Pancreas (tissue), 10 donors: ENCODE data around the gene RBBP5. TPM values are rescaled to one million over a fixed set of nuclear protein-coding genes. Genes with fewer than 3 reads are reported as not detected.

Experiments
- ATAC-seq, 4 donors: fragments of 200-7000 bp; cut with Tn5 transposase; one replicate each; pipeline versions ENCODE4 v1.8.0 to v1.9.1; 2020; ENCODE audit warnings: mild to moderate bottlenecking in 4 of 4, moderate library complexity in 4 of 4
- DNase-seq, 6 donors: peaks; one replicate each; pipeline ENCODE4 v3.0.0-alpha.2; 2020
- FAIRE-seq: peaks from 2 replicates; lab custom pipeline; 2012; peaks lifted over from hg19 to GRCh38; lab: Jason Lieb, UNC
- H3K27ac ChIP-seq, 4 donors: fragments of 200-600 bp; sonication (generic); 1 replicate in 3 of 4; 2 replicates in 1 of 4; pipeline versions ENCODE4 v1.5.0 to v1.8.0; 2020
- H3K27me3 ChIP-seq, 4 donors: fragments of 200-600 bp; one replicate each; pipeline ENCODE4 v1.8.0; 2021
- H3K36me3 ChIP-seq, 3 donors: fragments of 200-600 bp; sonication (generic) in 1 of 3; one replicate each; pipeline versions ENCODE4 v1.5.0 to v1.8.0; 2020 to 2021
- H3K4me1 ChIP-seq, 3 donors: fragments of 200-600 bp; one replicate each; pipeline ENCODE4 v1.8.0; 2021
- H3K4me3 ChIP-seq, 4 donors: fragments of 200-600 bp; sonication (generic) in 2 of 4; one replicate each; pipeline versions ENCODE4 v1.5.0 to v1.8.0; 2020 to 2021
- H3K9me3 ChIP-seq, 4 donors: fragments of 200-600 bp; one replicate each; pipeline ENCODE4 v1.8.0; 2021
- WGBS, 2 donors: extraction: QIAGEN DNeasy Blood & Tissue Kit; methylation state at CpG; one replicate each; pipeline ENCODE4 v1.1.7; 2013; 5-methylcytosine and 5-hydroxymethylcytosine counted together
- intact Hi-C, 3 donors: fragments of 100-400 bp; cut with DNase I; formaldehyde crosslinking; loops; one replicate each; pipeline versions ENCODE4 v1.11.1 to v1.14.2; 2022
- polyA plus RNA-seq, 2 donors: library from polyadenylated mRNA; stranded (reverse); fragments of 200-250 nt; gene quantifications; one replicate each; pipeline ENCODE4 v1.2.3, GENCODE V29; 2013
- total RNA-seq, 6 donors: library from RNA; stranded (reverse); fragmentation: NEBNext Ultra II Directional in 4 of 6; extraction: Animal tissue kit (Norgen Biotek cat#: 25700) in 4 of 6; gene quantifications; one replicate each; pipeline versions ENCODE4 v1.2.1 to v1.2.4, GENCODE V29; 2021 to 2023
- TF ChIP-seq, protein P1 (sequence below), 4 donors: fragments of 200-600 bp; sonication (generic) in 3 of 4; IDR thresholded peaks; one replicate each; pipeline versions ENCODE4 v1.5.0 to v1.8.0; 2021; ENCODE audit warnings: antibody characterized with exemption in 4 of 4
- donor health status: healthy with polysubstance abuse.
- donor health status: DM: no; HTN: no; CAD: no; lungs with moderate emphysema.
- donor health status: DM: no; HTN: no; CAD: no.
- donor health status: control.
- donor health status: control.
- donor health status: Bipolar disorder and iron deficiency.
- donor health status: DM: yes; HTN: yes; CAD: no.
- donor health status: DM: no; HTN: no; CAD: no.
- donor health status: DM: no; HTN: no; CAD: no.
- donor health status: DM: yes; HTN: yes; CAD: no.

Gene RBBP5
- total and polyA plus RNA-seq, 8 donors: 3.0 to 10.9 (median 7.7) TPM

DNA sequence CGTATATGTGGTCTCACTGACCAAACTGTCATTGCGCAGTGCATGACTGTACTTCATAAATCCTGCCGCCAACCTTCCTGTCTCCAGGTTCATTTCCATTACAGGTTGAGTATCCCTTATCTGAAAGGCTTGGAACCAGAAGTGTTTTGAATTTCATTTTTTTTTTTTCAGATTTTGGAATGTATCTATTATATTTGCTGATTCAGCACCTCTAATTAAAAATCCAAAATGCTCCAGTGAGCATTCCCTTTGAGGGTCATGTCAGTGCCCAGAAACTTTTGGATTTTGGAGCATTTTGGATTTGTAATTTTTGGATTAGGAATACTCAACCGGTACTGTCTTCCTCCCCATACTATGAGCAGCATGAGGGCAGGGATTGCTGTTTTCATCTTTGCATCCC lies 30.7 kb upstream of the RBBP5 start:
- ATAC-seq (no peak), FAIRE-seq (no peak), DNase-seq (no peak)
- intact Hi-C loops: no loop called here
- Histone ChIP-seq H3K36me3 (peaks cover 0 to 46% (median 4%) of the 10 kb centered on the region in 3 donors), H3K9me3 (no peaks in the 10 kb centered on the region), H3K4me3 (no peak overlapping the region), H3K4me1 (no peaks in the 10 kb centered on the region), H3K27me3 (no peaks in the 10 kb centered on the region), H3K27ac (no peak overlapping the region)
- 94 to 96% methylated on average over 4 of the region's 4 CpGs for WGBS, 2 donors
- TF ChIP-seq, protein P1, sequence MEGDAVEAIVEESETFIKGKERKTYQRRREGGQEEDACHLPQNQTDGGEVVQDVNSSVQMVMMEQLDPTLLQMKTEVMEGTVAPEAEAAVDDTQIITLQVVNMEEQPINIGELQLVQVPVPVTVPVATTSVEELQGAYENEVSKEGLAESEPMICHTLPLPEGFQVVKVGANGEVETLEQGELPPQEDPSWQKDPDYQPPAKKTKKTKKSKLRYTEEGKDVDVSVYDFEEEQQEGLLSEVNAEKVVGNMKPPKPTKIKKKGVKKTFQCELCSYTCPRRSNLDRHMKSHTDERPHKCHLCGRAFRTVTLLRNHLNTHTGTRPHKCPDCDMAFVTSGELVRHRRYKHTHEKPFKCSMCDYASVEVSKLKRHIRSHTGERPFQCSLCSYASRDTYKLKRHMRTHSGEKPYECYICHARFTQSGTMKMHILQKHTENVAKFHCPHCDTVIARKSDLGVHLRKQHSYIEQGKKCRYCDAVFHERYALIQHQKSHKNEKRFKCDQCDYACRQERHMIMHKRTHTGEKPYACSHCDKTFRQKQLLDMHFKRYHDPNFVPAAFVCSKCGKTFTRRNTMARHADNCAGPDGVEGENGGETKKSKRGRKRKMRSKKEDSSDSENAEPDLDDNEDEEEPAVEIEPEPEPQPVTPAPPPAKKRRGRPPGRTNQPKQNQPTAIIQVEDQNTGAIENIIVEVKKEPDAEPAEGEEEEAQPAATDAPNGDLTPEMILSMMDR (IDR thresholded peaks at IDR 0.05): no peak

DNA sequence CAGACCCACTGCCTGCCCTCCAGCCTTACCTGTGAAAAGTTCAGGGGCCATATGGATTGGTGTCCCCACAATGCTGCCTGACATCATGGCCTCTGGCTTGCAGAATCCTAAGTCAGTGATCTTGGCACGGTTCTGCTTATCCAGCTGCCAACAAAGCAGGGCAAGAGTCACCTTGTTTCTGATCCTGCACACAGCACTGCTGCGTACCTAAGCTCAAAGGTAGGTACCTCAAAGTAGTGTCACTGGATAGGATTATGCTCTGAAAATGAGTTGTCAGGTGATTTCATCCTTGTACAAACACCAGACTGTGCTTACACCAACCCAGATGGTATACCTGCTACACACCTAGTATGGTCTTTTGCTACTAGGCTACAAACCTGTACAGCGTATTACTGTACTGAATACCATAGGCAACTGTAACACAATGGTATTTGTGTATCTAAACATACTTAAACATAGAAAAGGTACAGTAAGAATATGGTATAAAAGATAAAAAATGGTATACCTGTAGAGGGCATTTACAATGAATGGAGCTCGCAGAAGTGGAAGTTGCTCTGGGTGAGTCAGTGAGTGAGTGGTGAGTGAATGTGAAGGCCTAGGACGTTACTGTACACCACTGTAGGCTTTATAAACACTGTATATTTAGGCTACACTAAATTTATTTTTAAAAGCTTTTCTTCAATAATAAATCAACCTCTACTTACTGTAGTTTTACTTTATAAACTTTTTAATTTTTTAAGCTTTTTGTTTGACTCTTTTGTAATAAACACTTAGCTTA lies 29.1 kb upstream of the RBBP5 start:
- Histone ChIP-seq H3K27ac (no peak overlapping the region), H3K36me3 (peaks cover 0 to 33% (median 3%) of the 10 kb centered on the region in 3 donors), H3K4me1 (no peaks in the 10 kb centered on the region), H3K9me3 (no peaks in the 10 kb centered on the region), H3K4me3 (no peak overlapping the region), H3K27me3 (no peaks in the 10 kb centered on the region)
- intact Hi-C loops: no loop called here
- DNase-seq (no peak), ATAC-seq (no peak), FAIRE-seq (no peak)
- TF ChIP-seq, protein P1 (IDR thresholded peaks at IDR 0.05): no peak
- 70 to 88% methylated on average over 5 of the region's 5 CpGs for WGBS, 2 donors

DNA sequence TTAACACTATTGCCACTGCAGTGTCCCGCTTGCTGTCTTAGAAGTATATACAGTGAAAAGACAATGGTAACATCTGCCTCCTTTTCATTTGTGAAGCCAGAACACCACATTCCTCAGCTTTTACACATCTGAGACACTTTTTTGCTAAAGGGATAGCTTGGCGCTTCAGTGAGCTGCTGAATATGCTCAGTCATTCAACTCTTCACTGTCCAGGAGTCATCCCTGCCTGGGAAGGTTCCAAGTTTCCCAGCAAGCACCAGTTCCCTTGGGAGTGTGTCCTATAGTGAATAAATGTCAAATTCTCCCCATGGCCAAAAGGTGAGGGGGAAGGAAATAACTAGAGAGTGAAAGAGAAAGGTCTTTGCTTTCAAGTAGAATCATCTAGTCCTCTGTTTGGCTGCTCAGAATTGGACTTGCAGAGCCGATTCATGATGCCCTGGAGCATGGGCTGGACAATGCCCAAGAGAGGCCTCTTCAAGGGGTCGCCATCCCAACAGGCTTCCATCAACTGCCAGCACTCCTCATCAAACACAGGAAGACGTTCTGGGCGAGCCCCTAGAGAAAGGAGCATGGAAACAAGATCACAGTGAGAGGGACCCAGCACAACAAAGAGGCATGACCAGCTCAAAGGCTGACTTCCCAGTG lies 25.5 kb upstream of the RBBP5 start:
- DNase-seq: no peak
- ATAC-seq: no peak
- WGBS, 2 donors: 81 to 87% methylated on average over 6 of the region's 6 CpGs
- H3K4me3 ChIP-seq: no peak overlapping the region
- no peaks in the 10 kb centered on the region for H3K9me3 ChIP-seq
- intact Hi-C loops: loop anchor here in 1 of 3 donors (10.0 kb wide), 1 partner anchor 107 kb away; no protein-coding TSS in a partner anchor
- FAIRE-seq: no peak
- peaks cover 0 to 20% (median 3%) of the 10 kb centered on the region in 3 donors for H3K36me3 ChIP-seq
- no peaks in the 10 kb centered on the region for H3K27me3 ChIP-seq
- H3K4me1 ChIP-seq: peaks cover 0 to 4% (median 0%) of the 10 kb centered on the region in 3 donors
- TF ChIP-seq, protein P1 (IDR thresholded peaks at IDR 0.05): no peak
- no peak overlapping the region for H3K27ac ChIP-seq

DNA sequence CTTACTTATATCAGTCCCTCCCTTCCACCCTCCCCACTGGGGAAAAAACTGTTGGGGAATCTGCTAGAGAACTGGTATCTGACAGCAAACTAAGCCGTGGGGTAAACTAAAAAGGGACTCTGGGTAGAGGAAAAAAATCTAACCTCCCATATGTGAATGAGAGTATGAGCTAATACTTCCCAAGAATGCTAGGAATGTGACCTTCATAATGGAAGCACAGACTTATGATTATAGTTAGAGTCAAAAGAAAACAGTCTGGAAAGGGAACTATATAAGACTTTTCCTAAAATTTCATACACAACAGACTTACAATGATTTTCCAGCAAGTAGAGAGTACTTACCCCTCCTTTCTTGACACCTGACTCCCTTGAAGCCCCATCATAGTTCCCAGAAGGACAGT lies 23.0 kb upstream of the RBBP5 start:
- Histone ChIP-seq H3K27ac (peak overlapping the region in 3 of 4 donors; percentile 13 to 53 (median 42)), H3K27me3 (no peaks in the 10 kb centered on the region), H3K36me3 (peaks cover 0 to 10% (median 0%) of the 10 kb centered on the region in 3 donors), H3K9me3 (no peaks in the 10 kb centered on the region), H3K4me1 (peaks cover 0 to 12% (median 0%) of the 10 kb centered on the region in 3 donors), H3K4me3 (no peak overlapping the region)
- peak; percentile 32 to 69 (median 48) for ATAC-seq
- TF ChIP-seq, protein P1 (IDR thresholded peaks at IDR 0.05): no peak
- 11 to 22% methylated on average over 1 of the region's 1 CpG for WGBS, 2 donors
- no peak for FAIRE-seq
- intact Hi-C loops: loop anchor here in 1 of 3 donors (10.0 kb wide), 1 partner anchor 110 kb away; no protein-coding TSS in a partner anchor
- no peak for DNase-seq
